ENCODE measurements around the gene HACE1.

- TF ChIP-seq CTCF (IDR thresholded peaks at IDR 0.05) (no peak), POLR2AphosphoS5 (IDR thresholded peaks at IDR 0.05) (no peak)
These were observed 37.2 kb upstream of the HACE1 start for GRCh38 chr6:104896914-104897313.
